ENCODE results near the gene FAM181A. TPM values are rescaled to one million over a fixed set of nuclear protein-coding genes. Genes with fewer than 3 reads are reported as not detected.

FAM181A gene
- total RNA-seq, 1 donor from 2014 or later: not detected

- no peak for DNase-seq (ENCODE audit: low spot score)
Observed at GRCh38 chr14:93978735-93979134, 51.6 kb downstream of the FAM181A start.

Other genes with a start within 250 kb of the FAM181A start
- gene PRIMA1, start 138.9 kb upstream of the FAM181A start, total RNA-seq: 5.0 TPM
- 28.0 TPM for gene ASB2, start 49.2 kb downstream of the FAM181A start, total RNA-seq
- not detected for gene CCDC197, start 70.0 kb downstream of the FAM181A start, total RNA-seq
- 2.1 TPM for gene OTUB2, start 99.0 kb downstream of the FAM181A start, total RNA-seq
- 187 TPM for gene DDX24, start 153.9 kb downstream of the FAM181A start, total RNA-seq
- gene IFI27L1, start 154.0 kb downstream of the FAM181A start, total RNA-seq: 19.8 TPM
- gene IFI27, start 183.4 kb downstream of the FAM181A start, total RNA-seq: 478 TPM
- 61.8 TPM for gene IFI27L2, start 202.3 kb downstream of the FAM181A start, total RNA-seq
- gene PPP4R4, start 247.0 kb downstream of the FAM181A start, total RNA-seq: 1.4 TPM